NB4 (cell line): ENCODE data around the gene RAB40B.

Experiments used
- DNase-seq: peaks from one replicate; pipeline ENCODE4 v3.0.0; 2010; ENCODE audit warnings: low read depth
- H3K4me3 ChIP-seq: one replicate; pipeline ENCODE4 v1.5.1; 2011; ENCODE audit warnings: mild to moderate bottlenecking, low read depth, low read length, moderate library complexity
- CTCF ChIP-seq: IDR thresholded peaks from one replicate; pipeline ENCODE4 v1.5.1; 2012; ENCODE audit warnings: low read depth, low read length
- MYC ChIP-seq: IDR thresholded peaks from 2 replicates; pipeline ENCODE4 v1.6.1; 2011; ENCODE audit warnings: low read depth, low read length
- POLR2A ChIP-seq: IDR thresholded peaks from 2 replicates; pipeline ENCODE4 v1.6.1; 2011; ENCODE audit warnings: mild to moderate bottlenecking; ENCODE audit not compliant: insufficient read length; ENCODE audit errors: extremely low read depth
- TF ChIP-seq, protein P1 (sequence below): IDR thresholded peaks from 2 replicates; pipeline ENCODE4 v1.6.1; 2011; ENCODE audit warnings: low read depth, low read length

The RAB40B gene

DNA sequence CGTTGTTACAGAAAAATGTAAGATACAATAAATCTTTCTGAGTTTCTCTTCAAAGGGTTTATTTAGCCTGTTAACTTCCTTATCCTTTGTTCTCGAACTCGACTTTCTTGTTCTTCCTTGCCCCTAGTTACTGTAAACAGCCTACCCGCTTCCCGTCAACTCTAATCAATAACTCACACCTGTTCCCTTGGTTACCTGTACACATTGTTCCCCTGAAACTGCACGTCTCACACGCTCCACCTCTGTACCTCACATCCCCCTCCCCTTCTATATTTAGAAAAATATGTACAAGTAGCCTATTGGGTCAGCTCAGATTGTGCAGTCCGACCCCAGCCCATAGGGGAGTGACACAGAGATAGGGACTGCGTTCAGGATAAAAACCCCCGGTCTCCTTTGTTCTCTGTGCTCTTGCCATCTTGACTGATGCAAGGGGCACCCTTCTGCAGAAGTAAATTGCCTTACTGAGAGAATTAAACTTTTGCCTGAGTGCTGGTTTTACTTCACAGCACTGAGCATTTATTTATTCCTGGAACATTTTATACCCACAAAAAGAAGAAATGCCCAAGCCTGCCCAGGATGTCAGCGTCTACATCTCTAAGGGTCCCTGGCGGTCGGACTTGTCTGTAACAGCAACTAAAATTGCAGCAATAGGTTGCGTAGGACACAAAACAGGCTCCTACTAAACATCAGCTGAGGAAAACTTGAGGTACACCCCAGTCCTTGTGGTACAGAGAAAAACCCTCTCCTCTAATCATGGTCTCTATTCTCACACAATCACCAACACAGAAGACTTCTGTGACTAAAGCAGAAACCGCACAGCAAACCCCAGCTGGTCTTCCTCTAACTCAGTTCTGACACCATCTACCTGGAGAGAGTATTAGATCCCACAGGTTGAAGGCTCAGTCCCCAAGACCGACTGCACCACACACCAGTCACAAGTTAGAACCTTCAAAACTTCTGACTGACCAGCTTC lies 61.6 kb downstream of the RAB40B start:
- no peak overlapping the region for H3K4me3 ChIP-seq
- TF ChIP-seq POLR2A = no peak
- no peak for TF ChIP-seq MYC
- TF ChIP-seq, protein P1, sequence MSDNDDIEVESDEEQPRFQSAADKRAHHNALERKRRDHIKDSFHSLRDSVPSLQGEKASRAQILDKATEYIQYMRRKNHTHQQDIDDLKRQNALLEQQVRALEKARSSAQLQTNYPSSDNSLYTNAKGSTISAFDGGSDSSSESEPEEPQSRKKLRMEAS = no peak
- DNase-seq = no peak

DNA sequence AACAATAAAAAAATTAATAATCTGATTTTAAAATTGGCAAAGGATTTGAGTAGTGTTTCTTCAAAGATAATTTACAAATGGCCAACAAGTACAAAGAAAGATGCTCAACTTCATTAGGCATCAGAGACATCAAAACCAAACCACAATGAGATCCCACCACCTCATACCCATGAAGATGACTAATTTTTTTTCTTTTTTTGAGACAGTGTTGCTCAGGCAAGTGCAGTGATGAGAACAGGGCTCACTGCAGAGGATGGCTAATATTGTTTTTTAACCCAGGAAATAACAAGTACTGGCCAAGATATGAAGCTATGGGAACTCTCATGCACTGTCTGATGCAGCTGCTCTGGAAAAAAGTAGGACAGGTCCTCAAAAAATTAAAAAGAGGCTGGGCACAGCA lies 65.2 kb downstream of the RAB40B start:
- H3K4me3 ChIP-seq = no peak overlapping the region
- no peak for DNase-seq
- TF ChIP-seq MYC = no peak
- TF ChIP-seq CTCF = no peak
- TF ChIP-seq, protein P1 = no peak
- TF ChIP-seq POLR2A = no peak

- no peak for TF ChIP-seq POLR2A
- TF ChIP-seq, protein P1 = no peak
- TF ChIP-seq MYC = no peak
- TF ChIP-seq CTCF = no peak
- no peak for DNase-seq
- H3K4me3 ChIP-seq = no peak overlapping the region
Measured at GRCh38 chr17:82632451-82632850, 66.0 kb downstream of the RAB40B start.

DNA sequence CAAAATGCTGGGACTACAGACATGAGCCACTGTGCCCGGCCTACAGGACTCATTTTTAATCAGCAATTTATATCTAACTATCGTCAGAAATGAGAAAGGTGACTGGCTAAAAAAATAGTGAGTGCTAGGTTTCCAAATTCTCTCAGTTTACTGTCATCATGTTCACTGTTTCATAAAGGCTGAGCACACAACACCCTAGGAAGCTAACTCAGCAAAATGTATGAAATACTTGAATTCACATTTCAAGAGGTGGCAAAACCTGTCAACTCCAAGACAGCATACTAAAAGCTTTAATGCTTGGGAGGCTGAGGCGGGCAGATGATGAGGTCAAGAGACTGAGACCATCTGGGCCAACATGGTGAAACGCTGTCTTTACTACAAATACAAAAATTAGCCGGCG lies 67.0 kb downstream of the RAB40B start:
- no peak overlapping the region for H3K4me3 ChIP-seq
- DNase-seq = no peak
- TF ChIP-seq POLR2A (no peak), CTCF (no peak), MYC (no peak)
- TF ChIP-seq, protein P1 = no peak

DNA sequence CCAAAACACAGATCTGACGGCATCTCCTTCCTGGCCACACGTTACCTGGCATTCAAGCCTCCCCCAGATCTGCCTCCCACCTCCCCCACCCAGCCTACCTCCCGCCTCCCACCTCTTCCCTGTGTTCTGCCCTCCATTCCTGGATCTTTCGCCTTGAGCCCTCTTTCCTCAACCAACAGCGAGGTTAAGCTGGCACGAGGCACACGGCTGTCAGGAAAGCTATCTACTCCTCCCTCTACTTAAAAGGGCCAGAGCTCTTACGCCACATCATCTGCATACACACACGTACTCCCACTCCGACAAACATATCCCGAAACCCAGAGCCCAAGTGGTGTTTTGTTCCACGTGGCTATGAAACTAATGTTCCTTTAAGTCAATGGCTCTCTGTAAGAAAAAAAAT lies 68.3 kb downstream of the RAB40B start:
- no peak overlapping the region for H3K4me3 ChIP-seq
- TF ChIP-seq MYC (no peak), POLR2A (no peak), CTCF (no peak)
- TF ChIP-seq, protein P1 = no peak
- DNase-seq = no peak

GRCh38 chr17:82629748-82630147 lies 68.8 kb downstream of the RAB40B start:
- no peak overlapping the region for H3K4me3 ChIP-seq
- TF ChIP-seq POLR2A (no peak), CTCF (no peak), MYC (no peak)
- TF ChIP-seq, protein P1 = no peak
- no peak for DNase-seq
